Measurements from ENCODE around the gene ST7.

Gene ST7

GRCh38 chr7:117048882-117049281 lies 95.6 kb downstream of the ST7 start:
- in situ Hi-C loops (cut with HindIII; ENCODE audit: low sequenced_read_pairs) = no loop called here
- TF ChIP-seq, protein P1, sequence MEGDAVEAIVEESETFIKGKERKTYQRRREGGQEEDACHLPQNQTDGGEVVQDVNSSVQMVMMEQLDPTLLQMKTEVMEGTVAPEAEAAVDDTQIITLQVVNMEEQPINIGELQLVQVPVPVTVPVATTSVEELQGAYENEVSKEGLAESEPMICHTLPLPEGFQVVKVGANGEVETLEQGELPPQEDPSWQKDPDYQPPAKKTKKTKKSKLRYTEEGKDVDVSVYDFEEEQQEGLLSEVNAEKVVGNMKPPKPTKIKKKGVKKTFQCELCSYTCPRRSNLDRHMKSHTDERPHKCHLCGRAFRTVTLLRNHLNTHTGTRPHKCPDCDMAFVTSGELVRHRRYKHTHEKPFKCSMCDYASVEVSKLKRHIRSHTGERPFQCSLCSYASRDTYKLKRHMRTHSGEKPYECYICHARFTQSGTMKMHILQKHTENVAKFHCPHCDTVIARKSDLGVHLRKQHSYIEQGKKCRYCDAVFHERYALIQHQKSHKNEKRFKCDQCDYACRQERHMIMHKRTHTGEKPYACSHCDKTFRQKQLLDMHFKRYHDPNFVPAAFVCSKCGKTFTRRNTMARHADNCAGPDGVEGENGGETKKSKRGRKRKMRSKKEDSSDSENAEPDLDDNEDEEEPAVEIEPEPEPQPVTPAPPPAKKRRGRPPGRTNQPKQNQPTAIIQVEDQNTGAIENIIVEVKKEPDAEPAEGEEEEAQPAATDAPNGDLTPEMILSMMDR (IDR thresholded peaks at IDR 0.05; ENCODE audit: low read depth, low read length) = no peak
- no peak for DNase-seq (ENCODE audit: low read depth, low spot score)
- no peak overlapping the region for H3K4me3 ChIP-seq (ENCODE audit: low read depth, low read length)

GRCh38 chr7:117051808-117052207 lies 98.5 kb downstream of the ST7 start:
- H3K4me3 ChIP-seq (ENCODE audit: low read depth, low read length) = no peak overlapping the region
- no peak for DNase-seq (ENCODE audit: low read depth, low spot score)
- in situ Hi-C loops (cut with HindIII; ENCODE audit: low sequenced_read_pairs) = no loop called here
- TF ChIP-seq, protein P1 (IDR thresholded peaks at IDR 0.05; ENCODE audit: low read depth, low read length) = no peak

DNA sequence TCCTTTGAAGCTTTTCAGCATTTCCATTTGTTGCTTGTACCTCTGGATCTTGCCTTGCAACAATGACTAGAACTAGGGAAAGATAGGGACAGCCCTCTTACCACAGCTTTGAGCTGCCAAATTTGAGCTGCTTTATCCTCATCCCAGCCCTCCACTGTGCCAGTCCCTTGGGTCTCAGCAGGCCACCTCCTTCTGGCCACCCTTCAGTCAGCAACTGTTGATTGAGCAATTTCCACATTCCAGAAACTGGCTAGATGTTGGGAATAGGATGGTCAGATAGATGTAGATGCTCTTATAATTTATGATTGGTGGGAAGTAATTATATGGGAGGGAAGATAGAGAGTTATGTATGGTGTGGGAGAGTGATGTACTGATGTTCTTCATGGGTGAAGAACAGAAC lies 100.1 kb downstream of the ST7 start:
- TF ChIP-seq, protein P1 (IDR thresholded peaks at IDR 0.05; ENCODE audit: low read depth, low read length) = no peak
- in situ Hi-C loops (cut with HindIII; ENCODE audit: low sequenced_read_pairs) = no loop called here
- no peak for DNase-seq (ENCODE audit: low read depth, low spot score)

GRCh38 chr7:117061751-117062150 lies 108.5 kb downstream of the ST7 start:
- in situ Hi-C loops (cut with HindIII; ENCODE audit: low sequenced_read_pairs) = no loop called here
- TF ChIP-seq, protein P1 (IDR thresholded peaks at IDR 0.05; ENCODE audit: low read depth, low read length) = no peak
- DNase-seq (ENCODE audit: low read depth, low spot score) = peak; percentile 43
- H3K4me3 ChIP-seq (ENCODE audit: low read depth, low read length) = no peak overlapping the region

More for the DNA sequence above, 100.1 kb downstream of the ST7 start:
- no peak overlapping the region for H3K4me3 ChIP-seq (ENCODE audit: low read depth, low read length)

DNA sequence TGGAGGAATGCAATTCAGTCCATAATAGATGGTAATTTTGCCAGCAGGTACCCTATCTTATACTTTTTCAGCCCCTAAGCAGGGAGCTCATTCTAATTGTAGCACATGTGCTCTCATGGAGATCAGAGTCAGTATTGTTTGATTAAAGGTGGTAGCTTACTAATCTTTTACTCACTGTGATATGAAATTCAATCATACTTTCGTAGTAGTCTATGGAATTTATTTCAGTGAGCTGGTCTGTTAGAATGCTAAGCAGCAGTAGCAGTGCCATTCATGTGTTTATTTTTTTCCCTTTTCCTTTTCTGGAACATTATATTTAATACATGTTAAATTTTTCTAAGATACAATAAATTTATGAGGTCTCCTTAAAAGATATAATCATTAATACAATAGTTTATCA lies 109.0 kb downstream of the ST7 start:
- in situ Hi-C loops (cut with HindIII; ENCODE audit: low sequenced_read_pairs) = no loop called here
- no peak overlapping the region for H3K4me3 ChIP-seq (ENCODE audit: low read depth, low read length)
- DNase-seq (ENCODE audit: low read depth, low spot score) = no peak
- TF ChIP-seq, protein P1 (IDR thresholded peaks at IDR 0.05; ENCODE audit: low read depth, low read length) = no peak

DNA sequence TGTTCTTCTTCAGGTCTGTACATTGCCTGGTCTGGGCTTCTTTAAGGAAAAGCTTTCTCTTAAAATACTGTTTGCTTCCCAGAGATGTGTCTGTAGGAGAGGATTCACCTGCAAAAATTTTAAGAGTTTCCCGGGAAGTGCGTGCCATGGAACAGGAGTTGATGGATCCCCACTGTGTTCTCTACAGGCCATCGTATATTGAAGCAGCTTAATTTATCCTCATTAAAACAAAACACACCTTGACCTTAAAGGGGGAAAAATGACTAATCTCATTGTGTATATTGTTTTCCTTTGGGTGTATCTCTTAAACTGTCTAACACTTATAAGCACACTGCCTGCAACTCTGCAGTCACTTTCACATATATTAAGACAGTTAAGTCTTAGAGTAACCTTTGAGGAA lies 111.4 kb downstream of the ST7 start:
- TF ChIP-seq, protein P1 (IDR thresholded peaks at IDR 0.05; ENCODE audit: low read depth, low read length) = no peak
- no peak for DNase-seq (ENCODE audit: low read depth, low spot score)

More for the DNA sequence above, 111.4 kb downstream of the ST7 start:
- H3K4me3 ChIP-seq (ENCODE audit: low read depth, low read length) = no peak overlapping the region
- in situ Hi-C loops (cut with HindIII; ENCODE audit: low sequenced_read_pairs) = no loop called here

Measured in astrocyte of the spinal cord (primary cell).